ENCODE data around the gene CEP78. TPM values are rescaled to one million over a fixed set of nuclear protein-coding genes. Genes with fewer than 3 reads are reported as not detected.

Gene CEP78
- total RNA-seq, 1 experiment from 2014 or later, result 48.1 TPM

DNA sequence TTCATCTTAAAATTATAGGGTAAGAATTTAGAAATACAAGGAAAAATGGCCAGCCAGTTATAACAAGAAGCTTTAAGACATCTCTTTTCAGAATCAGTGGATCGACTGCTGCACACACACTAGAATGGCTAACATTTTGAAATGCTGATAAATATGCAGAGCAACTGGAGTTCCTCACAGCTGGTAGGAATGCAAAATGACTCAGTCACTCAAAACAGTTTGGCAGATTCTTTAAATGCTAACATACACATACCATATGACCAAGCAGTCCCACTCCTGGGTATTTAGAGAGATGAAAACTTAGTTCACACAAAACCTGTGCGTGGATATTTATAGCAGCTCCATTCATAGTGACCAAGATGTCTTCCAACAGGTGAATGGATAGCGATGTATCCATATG is 37.9 kb downstream of the CEP78 start (continued):
- no peak for TF ChIP-seq EZH2 (IDR thresholded peaks at IDR 0.05)

DNA sequence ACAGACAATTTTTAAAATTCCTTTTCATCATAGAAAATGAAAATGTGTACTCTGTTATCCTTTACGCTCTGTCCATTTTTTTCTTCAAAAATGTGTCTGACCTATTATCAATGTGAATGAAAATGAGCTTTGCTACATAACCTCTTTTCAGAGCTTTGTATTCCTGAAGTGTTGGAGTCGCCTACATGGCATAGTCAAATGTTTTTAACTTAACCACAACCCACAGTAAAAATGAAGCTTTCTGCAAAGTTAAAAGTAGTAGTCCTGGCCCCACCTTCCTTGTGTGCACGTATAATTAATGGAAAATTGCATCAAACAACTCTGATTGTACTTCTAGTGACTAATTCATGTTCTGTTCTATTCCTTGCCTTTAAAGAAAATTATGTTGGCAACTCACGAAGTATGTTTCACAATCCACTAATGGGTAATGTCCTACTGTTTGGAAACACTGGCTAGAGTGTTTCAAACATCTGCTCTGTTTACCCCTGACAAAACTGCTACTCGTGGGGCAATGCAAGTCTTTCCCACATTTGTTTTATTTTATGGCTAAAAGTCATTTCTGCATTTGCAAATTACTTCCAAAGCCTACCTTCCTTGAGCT is 42.4 kb downstream of the CEP78 start:
- RAD21 ChIA-PET (ENCODE audit: low non-redundant PET in 1 of 2, low total read pairs in 2 of 2, uncharacterized antibody in 2 of 2, unreplicated experiment in 2 of 2), result no interaction called here
- ATAC-seq (no peak), DNase-seq (ENCODE audit: low read depth, low spot score) (no peak)
- Histone ChIP-seq H2AFZ (ENCODE audit: low read depth, low read length, poor library complexity, severe bottlenecking) (no peak overlapping the region), H3K27me3 (ENCODE audit: insufficient read depth, low read length) (no peaks in the 10 kb centered on the region), H3K4me2 (ENCODE audit: low read length) (no peak overlapping the region), H3K36me3 (ENCODE audit: control insufficient read depth in 1 of 2, insufficient read depth in 2 of 2, low read length in 2 of 2) (no peaks in the 10 kb centered on the region), H3K4me3 (replicated peaks in 1 of 2; ENCODE audit: low read depth in 1 of 2, low read length in 2 of 2) (no peak overlapping the region), H3K79me2 (ENCODE audit: insufficient read depth, low read length) (no peaks in the 10 kb centered on the region), H3K9me2 (ENCODE audit: insufficient read depth) (no peaks in the 10 kb centered on the region), H3K9ac (ENCODE audit: low read length) (no peak overlapping the region), H3K4me1 (ENCODE audit: control insufficient read depth in 1 of 2, insufficient read depth in 2 of 2, low read length in 2 of 2) (peaks cover 0 to 2% of the 10 kb centered on the region in 2 experiments; a peak in 1 of 4 replicates), H3K9me3 (ENCODE audit: control insufficient read depth in 1 of 2, insufficient read depth in 1 of 2, low read depth in 1 of 2, low read length in 2 of 2) (no peaks in the 10 kb centered on the region), H4K20me1 (ENCODE audit: insufficient read depth) (no peaks in the 10 kb centered on the region), H3K27ac (ENCODE audit: low read depth, low read length) (no peak overlapping the region)
- POLR2A ChIA-PET, result interaction anchor here (2.2 kb wide), 1 partner anchor 18 kb away, joined by 6 read pairs; the partner anchor contains the start of gene PSAT1
- no TSS peak for BruUV-seq (replicated peaks)
- intact Hi-C loops (cut with micrococcal nuclease), result no loop called here
- TF ChIP-seq, protein P1, sequence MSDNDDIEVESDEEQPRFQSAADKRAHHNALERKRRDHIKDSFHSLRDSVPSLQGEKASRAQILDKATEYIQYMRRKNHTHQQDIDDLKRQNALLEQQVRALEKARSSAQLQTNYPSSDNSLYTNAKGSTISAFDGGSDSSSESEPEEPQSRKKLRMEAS (IDR thresholded peaks at IDR 0.05), result no peak
- TF ChIP-seq SIN3A (IDR thresholded peaks at IDR 0.05; ENCODE audit: low read depth), result no peak
- TF ChIP-seq ZNF274 (IDR thresholded peaks at IDR 0.05; ENCODE audit: low read depth, low read length), result no peak
- TF ChIP-seq ZFX (IDR thresholded peaks at IDR 0.05), result no peak
- TF ChIP-seq ELF1 (IDR thresholded peaks at IDR 0.05; ENCODE audit: borderline replicate concordance, low read depth), result no peak
- TF ChIP-seq EZH2 (IDR thresholded peaks at IDR 0.05), result no peak
- no peak for TF ChIP-seq TCF7L2 (IDR thresholded peaks at IDR 0.05; ENCODE audit: borderline replicate concordance, extremely low read depth, insufficient read depth, insufficient read length)
- CTCF ChIA-PET, result no interaction called here

DNA sequence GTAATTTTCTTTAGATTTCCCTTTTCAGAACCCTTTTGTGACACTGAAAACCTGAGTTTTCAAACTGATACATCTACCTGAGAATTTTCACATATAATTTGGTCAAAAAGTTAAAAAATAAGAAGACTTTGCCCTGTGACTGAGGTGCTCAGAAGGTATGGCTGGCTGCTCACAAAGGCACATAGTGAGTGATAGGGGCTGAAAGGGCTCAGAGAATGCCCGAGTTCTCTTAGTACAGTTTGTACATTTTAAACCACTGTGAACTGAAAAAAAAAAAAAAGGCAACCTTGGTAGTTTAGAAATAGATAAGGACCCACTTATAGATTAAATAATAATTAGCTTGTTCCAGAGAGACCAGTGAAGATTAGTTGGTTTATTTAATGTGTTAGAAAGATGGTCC is 42.9 kb downstream of the CEP78 start:
- no peaks in the 10 kb centered on the region for H3K79me2 ChIP-seq (ENCODE audit: insufficient read depth, low read length)
- RAD21 ChIA-PET (ENCODE audit: low non-redundant PET in 1 of 2, low total read pairs in 2 of 2, uncharacterized antibody in 2 of 2, unreplicated experiment in 2 of 2), result no interaction called here
- CTCF ChIA-PET, result no interaction called here
- H3K27me3 ChIP-seq (ENCODE audit: insufficient read depth, low read length), result no peaks in the 10 kb centered on the region
- no peaks in the 10 kb centered on the region for H3K9me2 ChIP-seq (ENCODE audit: insufficient read depth)
- no peaks in the 10 kb centered on the region for H3K36me3 ChIP-seq (ENCODE audit: control insufficient read depth in 1 of 2, insufficient read depth in 2 of 2, low read length in 2 of 2)
- DNase-seq (ENCODE audit: low read depth, low spot score) (no peak), ATAC-seq (no peak)
- no peak overlapping the region for H3K4me3 ChIP-seq (replicated peaks in 1 of 2; ENCODE audit: low read depth in 1 of 2, low read length in 2 of 2)
- no peaks in the 10 kb centered on the region for H4K20me1 ChIP-seq (ENCODE audit: insufficient read depth)
- no peak overlapping the region for H2AFZ ChIP-seq (ENCODE audit: low read depth, low read length, poor library complexity, severe bottlenecking)
- no TSS peak for BruUV-seq (replicated peaks)
- H3K4me1 ChIP-seq (ENCODE audit: control insufficient read depth in 1 of 2, insufficient read depth in 2 of 2, low read length in 2 of 2), result peaks cover 0 to 2% of the 10 kb centered on the region in 2 experiments; a peak in 1 of 4 replicates
- no peaks in the 10 kb centered on the region for H3K9me3 ChIP-seq (ENCODE audit: control insufficient read depth in 1 of 2, insufficient read depth in 1 of 2, low read depth in 1 of 2, low read length in 2 of 2)
- no peak overlapping the region for H3K9ac ChIP-seq (ENCODE audit: low read length)
- H3K27ac ChIP-seq (ENCODE audit: low read depth, low read length), result no peak overlapping the region
- no peak overlapping the region for H3K4me2 ChIP-seq (ENCODE audit: low read length)
- intact Hi-C loops (cut with micrococcal nuclease), result no loop called here
- POLR2A ChIA-PET, result interaction anchor here (2.2 kb wide), 1 partner anchor 18 kb away, joined by 6 read pairs; the partner anchor contains the start of gene PSAT1
- TF ChIP-seq SIN3A (IDR thresholded peaks at IDR 0.05; ENCODE audit: low read depth), result no peak
- no peak for TF ChIP-seq EZH2 (IDR thresholded peaks at IDR 0.05)
- no peak for TF ChIP-seq ELF1 (IDR thresholded peaks at IDR 0.05; ENCODE audit: borderline replicate concordance, low read depth)
- TF ChIP-seq, protein P2, sequence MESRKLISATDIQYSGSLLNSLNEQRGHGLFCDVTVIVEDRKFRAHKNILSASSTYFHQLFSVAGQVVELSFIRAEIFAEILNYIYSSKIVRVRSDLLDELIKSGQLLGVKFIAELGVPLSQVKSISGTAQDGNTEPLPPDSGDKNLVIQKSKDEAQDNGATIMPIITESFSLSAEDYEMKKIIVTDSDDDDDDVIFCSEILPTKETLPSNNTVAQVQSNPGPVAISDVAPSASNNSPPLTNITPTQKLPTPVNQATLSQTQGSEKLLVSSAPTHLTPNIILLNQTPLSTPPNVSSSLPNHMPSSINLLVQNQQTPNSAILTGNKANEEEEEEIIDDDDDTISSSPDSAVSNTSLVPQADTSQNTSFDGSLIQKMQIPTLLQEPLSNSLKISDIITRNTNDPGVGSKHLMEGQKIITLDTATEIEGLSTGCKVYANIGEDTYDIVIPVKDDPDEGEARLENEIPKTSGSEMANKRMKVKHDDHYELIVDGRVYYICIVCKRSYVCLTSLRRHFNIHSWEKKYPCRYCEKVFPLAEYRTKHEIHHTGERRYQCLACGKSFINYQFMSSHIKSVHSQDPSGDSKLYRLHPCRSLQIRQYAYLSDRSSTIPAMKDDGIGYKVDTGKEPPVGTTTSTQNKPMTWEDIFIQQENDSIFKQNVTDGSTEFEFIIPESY (IDR thresholded peaks at IDR 0.05; ENCODE audit: extremely low read depth, insufficient replicate concordance, low read length), result no peak
- TF ChIP-seq ZNF274 (IDR thresholded peaks at IDR 0.05; ENCODE audit: low read depth, low read length), result no peak
- TF ChIP-seq, protein P3, sequence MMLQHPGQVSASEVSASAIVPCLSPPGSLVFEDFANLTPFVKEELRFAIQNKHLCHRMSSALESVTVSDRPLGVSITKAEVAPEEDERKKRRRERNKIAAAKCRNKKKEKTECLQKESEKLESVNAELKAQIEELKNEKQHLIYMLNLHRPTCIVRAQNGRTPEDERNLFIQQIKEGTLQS (IDR thresholded peaks at IDR 0.05), result no peak
- TF ChIP-seq EGR1 (IDR thresholded peaks at IDR 0.05; ENCODE audit: low read depth), result no peak
- no peak for TF ChIP-seq EZH2phosphoT487 (IDR thresholded peaks at IDR 0.05; ENCODE audit: borderline replicate concordance)
- no peak for TF ChIP-seq YY1 (IDR thresholded peaks at IDR 0.05; ENCODE audit: extremely low read depth, insufficient replicate concordance, low read depth, low read length)
- no peak for TF ChIP-seq JUND (IDR thresholded peaks at IDR 0.05)
- no peak for TF ChIP-seq SRF (IDR thresholded peaks at IDR 0.05; ENCODE audit: low read depth)
- no peak for TF ChIP-seq TCF7L2 (IDR thresholded peaks at IDR 0.05; ENCODE audit: borderline replicate concordance, extremely low read depth, insufficient read depth, insufficient read length)
